Endothelial cell of umbilical vein (primary cell): ENCODE results near the gene ARHGEF12. TPM values are rescaled to one million over a fixed set of nuclear protein-coding genes. Genes with fewer than 3 reads are reported as not detected.

ENCODE experiments used
- BruUV-seq: library from RNA; stranded (reverse); fragments of 400-500 nt; replicated peaks from 2 replicates; lab custom pipeline; 2021; lab: Mats Ljungman, UMichigan
- CTCF ChIA-PET: fragments of 300-600, 350-600 bp; sonication (Branson Sonifier 250); formaldehyde crosslinking; loops from one replicate; lab custom pipeline; 2021; ENCODE audit warnings: antibody characterized with exemption, inconsistent platforms; lab: Charles Lee
- POLR2A ChIA-PET: fragments of 300-600, 350-600 bp; sonication (Branson Sonifier 250); formaldehyde crosslinking; loops from one replicate; lab custom pipeline; 2021; ENCODE audit warnings: antibody characterized with exemption, inconsistent platforms; lab: Charles Lee
- DNase-seq: peaks from one replicate; pipeline ENCODE4 v3.0.0-alpha.2; 2011; ENCODE audit warnings: low read depth, low spot score
- FAIRE-seq: peaks from 2 replicates; lab custom pipeline; 2011; peaks lifted over from hg19 to GRCh38; lab: Jason Lieb, UNC
- H2AFZ ChIP-seq: 2 replicates; pipeline ENCODE4 v1.6.0; 2012; ENCODE audit warnings: low read depth, low read length, control low read depth, inconsistent platforms
- H3K27ac ChIP-seq: 2 replicates; pipeline ENCODE4 v1.5.1; 2011; ENCODE audit warnings: low read depth, mild to moderate bottlenecking, control low read depth, low read length, moderate library complexity; ENCODE audit not compliant: insufficient read depth
- H3K27me3 ChIP-seq, 2 experiments: 2 replicates each; pipeline versions ENCODE4 v1.6.0 to v1.6.1; 2011; ENCODE audit warnings: low read length in 2 of 2, mixed read lengths in 1 of 2; ENCODE audit not compliant: control insufficient read depth in 2 of 2, insufficient read depth in 2 of 2
- H3K36me3 ChIP-seq, 2 experiments: 2 replicates in 1 of 2; 3 replicates in 1 of 2; pipeline ENCODE4 v1.5.1; 2011; ENCODE audit warnings: low read length in 2 of 2, mild to moderate bottlenecking in 1 of 2, moderate library complexity in 1 of 2; ENCODE audit not compliant: control insufficient read depth in 2 of 2, insufficient read depth in 2 of 2; ENCODE audit errors: extremely low read depth in 1 of 2
- H3K4me1 ChIP-seq: 3 replicates; pipeline ENCODE4 v1.5.1; 2011; ENCODE audit warnings: mild to moderate bottlenecking, low read length; ENCODE audit not compliant: control insufficient read depth, insufficient read depth; ENCODE audit errors: extremely low read depth
- H3K4me2 ChIP-seq: 2 replicates; pipeline ENCODE4 v1.6.1; 2011; ENCODE audit warnings: low read length, control low read depth, mixed read lengths; ENCODE audit not compliant: insufficient read depth
- H3K4me3 ChIP-seq, 3 experiments: fragments of 200-600 bp in 1 of 3; sonication (generic), shearing (Covaris generic) in 1 of 3; replicated peaks in 1 of 3; 2 replicates each; pipeline ENCODE4 v1.5.1; 2011 to 2016; ENCODE audit warnings: control low read depth in 3 of 3, low read length in 3 of 3, mild to moderate bottlenecking in 2 of 3, inconsistent platforms in 1 of 3, low read depth in 1 of 3, moderate library complexity in 1 of 3; ENCODE audit not compliant: insufficient read depth in 1 of 3
- H3K79me2 ChIP-seq: 2 replicates; pipeline ENCODE4 v1.6.0; 2012; ENCODE audit warnings: low read length, inconsistent platforms; ENCODE audit not compliant: control insufficient read depth, insufficient read depth
- H3K9ac ChIP-seq: replicated peaks from 2 replicates; pipeline ENCODE3; 2011; ENCODE audit warnings: low read length, control low read depth; ENCODE audit not compliant: insufficient read depth; ENCODE audit errors: extremely low read depth
- H3K9me1 ChIP-seq: replicated peaks from 3 replicates; pipeline ENCODE4 v1.6.0; 2011; ENCODE audit warnings: mild to moderate bottlenecking, low read length; ENCODE audit not compliant: control insufficient read depth, insufficient read depth; ENCODE audit errors: extremely low read depth
- H3K9me3 ChIP-seq: replicated peaks from 2 replicates; pipeline ENCODE4 v1.5.1; 2012; ENCODE audit warnings: low read length, inconsistent platforms; ENCODE audit not compliant: control insufficient read depth, insufficient read depth
- H4K20me1 ChIP-seq: replicated peaks from 2 replicates; pipeline ENCODE3; 2011; ENCODE audit warnings: mild to moderate bottlenecking, low read length; ENCODE audit not compliant: control insufficient read depth, insufficient read depth; ENCODE audit errors: extremely low read depth
- CTCF ChIP-seq, 2 donors: IDR thresholded peaks; 1 replicate in 1 of 2; 2 replicates in 1 of 2; pipeline ENCODE4 v1.5.1; 2011; ENCODE audit warnings: low read length in 2 of 2, mild to moderate bottlenecking in 2 of 2, moderate library complexity in 2 of 2, control low read depth in 1 of 2, inconsistent platforms in 1 of 2, low read depth in 1 of 2; ENCODE audit not compliant: insufficient read depth in 1 of 2; ENCODE audit errors: extremely low read depth in 1 of 2
- EZH2 ChIP-seq: IDR thresholded peaks from 2 replicates; pipeline ENCODE4 v1.6.1; 2012; ENCODE audit warnings: borderline replicate concordance, low read depth, mild to moderate bottlenecking, moderate library complexity, low read length, inconsistent platforms; ENCODE audit not compliant: severe bottlenecking
- FOS ChIP-seq: IDR thresholded peaks from 2 replicates; pipeline ENCODE4 v1.6.1; 2011; ENCODE audit warnings: mild to moderate bottlenecking, low read length, moderate library complexity, borderline replicate concordance; ENCODE audit not compliant: insufficient read depth
- GATA2 ChIP-seq: IDR thresholded peaks from 2 replicates; pipeline ENCODE4 v1.7.0; 2011; ENCODE audit warnings: low read depth, mild to moderate bottlenecking, moderate library complexity, mixed read lengths, low read length; ENCODE audit not compliant: insufficient read length, insufficient read depth
- JUN ChIP-seq: IDR thresholded peaks from 2 replicates; pipeline ENCODE4 v1.6.1; 2011; ENCODE audit warnings: borderline replicate concordance, low read depth; ENCODE audit not compliant: insufficient read length, insufficient read depth
- MAX ChIP-seq: IDR thresholded peaks from 2 replicates; pipeline ENCODE4 v1.6.1; 2011; ENCODE audit not compliant: insufficient read depth, insufficient read length
- MYC ChIP-seq: IDR thresholded peaks from one replicate; pipeline ENCODE4 v1.6.1; 2011; ENCODE audit warnings: mild to moderate bottlenecking, low read depth, low read length
- POLR2A ChIP-seq: IDR thresholded peaks from 2 replicates; pipeline ENCODE4 v1.6.1; 2012; ENCODE audit warnings: low read depth, mild to moderate bottlenecking, control low read depth, low read length
- POLR2AphosphoS5 ChIP-seq: IDR thresholded peaks from 2 replicates; pipeline ENCODE4 v1.6.1; 2012; ENCODE audit warnings: low read depth, mild to moderate bottlenecking, control low read depth, low read length, moderate library complexity; ENCODE audit not compliant: insufficient read depth
- dilution Hi-C: fragments of 300-500 bp; cut with MboI; formaldehyde crosslinking; loops from one replicate; pipeline ENCODE4 v1.15.0; 2019; ENCODE audit warnings: low sequenced_read_pairs; ENCODE audit not compliant: extremely low pct_ligation_motif_present
- intact Hi-C: fragments of 100-400 bp; cut with micrococcal nuclease; formaldehyde crosslinking; loops from one replicate; pipeline ENCODE4 v1.10.0; 2022
- polyA plus RNA-seq, 4 experiments: library from polyadenylated mRNA; depleted of rRNA in 3 of 4; stranded (reverse) in 3 of 4; unstranded in 1 of 4; fragments of >200 nt; gene quantifications; 2 replicates each; pipeline versions ENCODE4 v1.2.1 to v1.2.3, GENCODE V29; 2011 to 2012; ENCODE audit warnings: missing spikeins in 1 of 4
- total RNA-seq: library from RNA; stranded (reverse); gene quantifications from 2 replicates; pipeline ENCODE4 v1.2.3, GENCODE V29; 2021

Gene ARHGEF12
- total and polyA plus RNA-seq, 2 donors (not counting 3 experiments of a cell fraction or from before 2014, with no cell fraction given): 20.9 to 125 TPM

- no peak overlapping the region for H2AFZ ChIP-seq
- BruUV-seq: no TSS peak
- no peak for TF ChIP-seq JUN
- no peak for TF ChIP-seq FOS
- TF ChIP-seq GATA2: no peak
- TF ChIP-seq MAX: no peak
- no peak for TF ChIP-seq EZH2
- TF ChIP-seq MYC: no peak
- no peak for TF ChIP-seq POLR2A
- TF ChIP-seq CTCF (IDR thresholded peaks at IDR 0.05; ENCODE audit: extremely low read depth in 1 of 2, insufficient read depth in 1 of 2, low read depth in 1 of 2, low read length in 2 of 2): no peak
- no peak for TF ChIP-seq POLR2AphosphoS5
- no peaks in the 10 kb centered on the region for H3K36me3 ChIP-seq
- H3K79me2 ChIP-seq: no peaks in the 10 kb centered on the region
- no peak overlapping the region for H3K27ac ChIP-seq
- no peak overlapping the region for H3K4me2 ChIP-seq
- dilution Hi-C loops (no loop called here), intact Hi-C loops (no loop called here)
- H3K9ac ChIP-seq: no peak overlapping the region
- DNase-seq: no peak
- H3K4me3 ChIP-seq: no peak overlapping the region
- no peaks in the 10 kb centered on the region for H3K9me1 ChIP-seq
- H4K20me1 ChIP-seq: no peaks in the 10 kb centered on the region
- no peaks in the 10 kb centered on the region for H3K9me3 ChIP-seq
- H3K27me3 ChIP-seq: peaks cover 8 to 16% of the 10 kb centered on the region in 2 experiments
- no peaks in the 10 kb centered on the region for H3K4me1 ChIP-seq
- CTCF ChIA-PET: interaction anchor here (1.2 to 2.4 kb wide), 2 partner anchors 12 to 15 kb away, joined by 5 to 28 read pairs; no protein-coding TSS in a partner anchor
- FAIRE-seq: no peak
- POLR2A ChIA-PET: no interaction called here
These were observed 48.2 kb upstream of the ARHGEF12 start for GRCh38 chr11:120288021-120288420.
